ENCODE data around the gene ANAPC2.
A peak's percentile ranks its signal among the peaks of the same experiment; 100 is the strongest.

The ANAPC2 gene

DNA sequence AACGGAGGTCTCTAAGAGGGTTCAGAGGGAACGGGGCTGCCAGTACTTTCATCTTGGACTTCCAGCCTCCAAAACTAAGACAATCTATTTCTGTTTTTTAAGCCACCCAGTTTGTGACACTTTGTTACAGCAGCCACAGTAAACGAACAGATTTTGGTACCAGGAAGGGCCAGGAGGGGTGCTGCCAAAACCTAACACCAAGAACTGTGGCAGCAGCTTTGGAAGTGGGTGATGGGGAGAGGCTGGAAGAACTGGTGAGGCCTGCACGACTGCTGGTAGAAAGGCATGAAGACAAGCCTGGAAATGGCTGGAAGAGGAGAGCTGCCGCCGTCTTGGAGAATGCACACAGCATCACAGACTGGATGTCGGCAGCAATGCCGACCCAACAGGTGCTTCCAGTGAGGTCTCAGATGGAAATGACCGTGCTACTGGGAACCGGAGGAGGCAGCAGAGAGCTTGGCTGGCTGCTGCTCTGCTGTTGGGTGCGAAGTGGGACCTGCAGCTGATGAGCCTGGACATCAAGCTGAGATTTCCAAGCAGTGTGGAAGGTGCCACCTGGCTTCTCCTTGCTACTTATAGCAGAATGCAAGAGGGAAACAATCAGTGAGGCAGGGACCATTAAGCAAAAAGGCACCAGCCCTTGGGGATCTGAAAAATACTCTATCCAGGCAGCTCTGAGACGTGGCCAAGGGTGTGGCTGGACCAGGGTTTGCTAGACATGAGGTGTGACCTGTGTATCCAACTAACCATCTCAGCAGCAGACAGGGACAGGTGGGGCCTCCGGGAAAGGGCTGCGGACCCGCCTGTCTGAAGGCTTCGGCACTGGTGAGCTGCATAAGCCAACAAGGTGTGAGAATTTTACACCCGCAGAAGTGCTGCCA is 11.8 kb downstream of the ANAPC2 start:
- H3K27me3 ChIP-seq (ENCODE audit: insufficient read depth, low read depth, severe bottlenecking) = no peaks in the 10 kb centered on the region
- no peak overlapping the region for H3K27ac ChIP-seq
- H3K4me3 ChIP-seq (ENCODE audit: low read depth, low read length) = no peak overlapping the region
- H3K9me3 ChIP-seq (ENCODE audit: severe bottlenecking) = no peaks in the 10 kb centered on the region
- no peaks in the 10 kb centered on the region for H3K36me3 ChIP-seq
- TF ChIP-seq, protein P1, sequence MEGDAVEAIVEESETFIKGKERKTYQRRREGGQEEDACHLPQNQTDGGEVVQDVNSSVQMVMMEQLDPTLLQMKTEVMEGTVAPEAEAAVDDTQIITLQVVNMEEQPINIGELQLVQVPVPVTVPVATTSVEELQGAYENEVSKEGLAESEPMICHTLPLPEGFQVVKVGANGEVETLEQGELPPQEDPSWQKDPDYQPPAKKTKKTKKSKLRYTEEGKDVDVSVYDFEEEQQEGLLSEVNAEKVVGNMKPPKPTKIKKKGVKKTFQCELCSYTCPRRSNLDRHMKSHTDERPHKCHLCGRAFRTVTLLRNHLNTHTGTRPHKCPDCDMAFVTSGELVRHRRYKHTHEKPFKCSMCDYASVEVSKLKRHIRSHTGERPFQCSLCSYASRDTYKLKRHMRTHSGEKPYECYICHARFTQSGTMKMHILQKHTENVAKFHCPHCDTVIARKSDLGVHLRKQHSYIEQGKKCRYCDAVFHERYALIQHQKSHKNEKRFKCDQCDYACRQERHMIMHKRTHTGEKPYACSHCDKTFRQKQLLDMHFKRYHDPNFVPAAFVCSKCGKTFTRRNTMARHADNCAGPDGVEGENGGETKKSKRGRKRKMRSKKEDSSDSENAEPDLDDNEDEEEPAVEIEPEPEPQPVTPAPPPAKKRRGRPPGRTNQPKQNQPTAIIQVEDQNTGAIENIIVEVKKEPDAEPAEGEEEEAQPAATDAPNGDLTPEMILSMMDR (IDR thresholded peaks at IDR 0.05; ENCODE audit: low read depth, low read length) = peak; percentile 70
- no peak for DNase-seq

DNA sequence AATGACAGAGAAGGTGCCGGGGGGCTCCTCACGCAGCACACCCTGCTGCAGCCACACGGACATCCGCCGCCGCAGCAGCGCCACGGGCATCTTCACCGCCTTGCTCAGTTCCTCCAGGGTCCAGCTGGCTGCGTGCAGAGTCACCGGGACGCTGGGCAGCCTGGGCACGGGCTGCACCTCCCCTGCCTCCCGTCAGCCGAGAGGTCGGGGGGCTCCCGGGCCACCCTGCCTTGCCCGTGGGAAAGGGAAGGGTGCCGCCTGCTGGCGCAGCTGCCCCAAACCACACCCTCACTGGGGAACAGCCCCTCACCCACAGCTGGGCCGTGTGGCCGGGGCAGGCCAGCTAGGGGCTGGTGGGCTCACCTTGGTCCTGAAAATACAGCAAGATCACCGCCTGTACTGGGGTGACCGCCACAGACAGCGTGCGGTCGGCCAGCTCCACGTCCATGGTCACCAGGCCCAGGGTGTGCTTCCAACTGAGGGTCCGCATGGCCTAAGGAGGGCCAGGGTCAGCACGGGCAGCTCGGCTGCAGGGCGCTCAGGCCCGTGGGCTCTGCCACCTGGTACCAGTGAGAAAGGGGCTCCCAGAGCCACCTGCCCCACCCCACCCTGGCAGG is 12.9 kb downstream of the ANAPC2 start:
- Histone ChIP-seq H3K4me3 (ENCODE audit: low read depth, low read length) (no peak overlapping the region), H3K9me3 (ENCODE audit: severe bottlenecking) (no peaks in the 10 kb centered on the region), H3K27me3 (ENCODE audit: insufficient read depth, low read depth, severe bottlenecking) (no peaks in the 10 kb centered on the region), H3K36me3 (no peaks in the 10 kb centered on the region), H3K27ac (no peak overlapping the region)
- TF ChIP-seq, protein P1 (IDR thresholded peaks at IDR 0.05; ENCODE audit: low read depth, low read length) = no peak
- DNase-seq = no peak

DNA sequence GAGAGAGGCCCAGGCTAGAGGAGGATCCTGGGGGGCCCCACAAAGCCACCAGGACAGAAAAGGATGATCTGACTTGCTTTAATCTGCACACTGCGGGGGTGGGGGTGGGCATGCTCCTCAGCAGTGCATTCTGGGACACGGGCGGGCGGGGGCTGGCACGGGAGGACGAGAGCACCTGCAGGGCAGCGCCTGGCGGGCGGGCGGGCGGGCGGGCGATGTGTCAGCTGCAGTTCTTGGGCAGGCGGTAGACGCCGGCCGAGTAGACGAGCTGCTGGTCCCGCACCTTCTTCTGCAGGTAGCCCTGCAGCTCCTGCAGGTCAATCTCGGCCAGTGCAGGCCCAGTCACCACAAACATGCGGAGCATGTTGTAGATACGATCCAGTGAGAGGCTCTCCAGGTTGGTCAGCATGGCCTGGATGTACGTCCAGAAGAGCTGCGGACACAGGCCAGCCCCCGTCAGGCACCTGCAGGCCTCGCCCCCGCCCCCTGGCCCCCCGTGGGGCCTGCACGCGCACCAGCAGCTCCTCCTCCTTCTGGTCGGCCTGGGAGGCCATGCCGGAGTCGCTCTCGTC is 13.6 kb downstream of the ANAPC2 start:
- DNase-seq = no peak
- no peaks in the 10 kb centered on the region for H3K27me3 ChIP-seq (ENCODE audit: insufficient read depth, low read depth, severe bottlenecking)
- TF ChIP-seq, protein P1 (IDR thresholded peaks at IDR 0.05; ENCODE audit: low read depth, low read length) = no peak
- no peak overlapping the region for H3K4me3 ChIP-seq (ENCODE audit: low read depth, low read length)
- no peaks in the 10 kb centered on the region for H3K9me3 ChIP-seq (ENCODE audit: severe bottlenecking)
- no peak overlapping the region for H3K27ac ChIP-seq
- no peaks in the 10 kb centered on the region for H3K36me3 ChIP-seq

DNA sequence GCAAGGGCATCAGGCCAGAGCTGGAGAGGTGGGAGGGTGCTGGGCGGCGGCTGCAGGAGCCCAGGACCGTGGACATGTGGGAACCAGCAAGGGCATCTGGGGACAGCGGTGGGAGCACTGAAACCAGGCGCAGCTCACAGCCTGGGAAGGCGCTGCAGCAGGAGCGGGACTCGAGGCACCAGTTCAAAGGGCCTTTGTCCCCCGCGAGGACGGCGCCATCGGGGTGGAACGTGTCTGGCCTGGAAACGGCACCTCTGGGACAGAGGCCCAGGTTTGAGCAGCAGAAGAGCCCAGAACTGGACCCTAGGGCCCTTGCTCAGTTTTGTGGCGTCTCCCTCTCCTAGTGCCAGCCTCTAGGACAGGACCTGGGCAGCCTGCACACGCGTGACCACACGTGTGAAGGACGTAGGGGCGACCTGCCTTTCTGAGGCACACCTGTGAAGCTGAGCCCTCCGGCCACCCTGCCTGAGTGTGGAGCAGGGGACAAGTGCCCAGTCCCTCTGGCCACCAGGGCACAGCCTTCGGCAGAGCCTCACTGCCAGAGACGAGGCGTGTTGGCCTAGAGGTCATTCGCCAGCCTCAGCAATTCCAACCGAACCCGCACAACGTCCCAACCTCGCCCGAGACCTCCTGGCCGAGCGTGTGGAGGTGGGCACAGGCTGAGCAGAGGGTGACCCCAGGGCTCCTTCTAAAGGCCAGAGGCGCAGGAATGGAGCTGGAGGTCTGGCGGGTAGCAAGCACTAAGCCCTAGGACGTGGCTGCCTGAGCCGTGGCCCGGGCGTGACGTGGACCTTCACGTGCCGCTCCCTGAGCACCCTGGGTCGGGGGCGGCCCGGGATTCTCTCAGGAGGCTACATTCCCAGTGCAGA is 14.3 kb downstream of the ANAPC2 start:
- Histone ChIP-seq H3K27ac (no peak overlapping the region), H3K4me3 (ENCODE audit: low read depth, low read length) (no peak overlapping the region), H3K9me3 (ENCODE audit: severe bottlenecking) (no peaks in the 10 kb centered on the region), H3K27me3 (ENCODE audit: insufficient read depth, low read depth, severe bottlenecking) (no peaks in the 10 kb centered on the region), H3K36me3 (no peaks in the 10 kb centered on the region)
- DNase-seq = no peak
- TF ChIP-seq, protein P1 (IDR thresholded peaks at IDR 0.05; ENCODE audit: low read depth, low read length) = no peak

DNA sequence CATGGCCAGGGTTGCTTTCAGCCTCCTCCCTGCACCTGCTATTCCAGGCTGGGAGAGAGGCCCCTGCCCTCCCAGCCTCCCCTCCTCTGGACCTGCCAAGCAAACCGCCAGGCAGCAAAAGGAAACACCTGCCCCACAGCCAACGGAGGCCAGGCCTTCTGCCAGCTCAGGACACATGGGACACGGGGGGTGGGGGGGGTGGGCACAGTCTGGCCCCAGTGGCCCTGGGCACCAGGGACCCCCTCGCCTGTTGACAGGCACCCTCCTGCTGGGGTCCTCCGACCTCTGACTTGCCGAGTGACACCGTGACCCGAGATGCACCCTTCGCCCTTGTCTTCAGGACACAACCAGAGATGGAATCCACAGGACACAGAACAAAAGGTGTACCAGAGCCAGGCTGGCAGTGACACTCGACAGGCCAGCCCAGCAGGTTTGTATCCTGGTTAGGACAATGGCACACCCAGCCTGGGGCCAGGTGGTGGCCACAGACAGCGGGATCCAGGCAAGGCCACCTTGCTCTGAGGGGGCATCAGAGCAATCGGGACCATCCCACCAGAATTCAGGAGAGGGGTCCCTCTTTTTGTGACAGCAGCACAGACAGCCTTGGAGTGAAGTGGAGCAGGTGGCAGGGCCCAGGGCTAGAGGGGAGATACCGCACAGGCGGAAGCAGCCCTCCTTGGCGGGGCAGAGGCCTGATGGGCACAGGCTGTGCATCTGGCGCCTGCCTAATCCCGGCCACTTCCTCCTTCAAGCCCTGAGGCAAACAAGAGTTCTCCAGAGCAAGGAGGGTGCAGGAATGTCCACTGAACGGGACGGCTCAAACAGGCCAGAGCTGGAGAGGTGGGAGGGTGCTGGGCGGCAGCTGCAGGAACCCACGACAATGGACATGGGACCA is 15.2 kb downstream of the ANAPC2 start:
- no peaks in the 10 kb centered on the region for H3K27me3 ChIP-seq (ENCODE audit: insufficient read depth, low read depth, severe bottlenecking)
- no peaks in the 10 kb centered on the region for H3K36me3 ChIP-seq
- no peak for DNase-seq
- no peaks in the 10 kb centered on the region for H3K9me3 ChIP-seq (ENCODE audit: severe bottlenecking)
- TF ChIP-seq, protein P1 (IDR thresholded peaks at IDR 0.05; ENCODE audit: low read depth, low read length) = no peak
- H3K4me3 ChIP-seq (ENCODE audit: low read depth, low read length) = no peak overlapping the region
- H3K27ac ChIP-seq = no peak overlapping the region
